Lung (tissue), 12 donors: Measurements from ENCODE around the gene OGFOD2. TPM values are rescaled to one million over a fixed set of nuclear protein-coding genes. Genes with fewer than 3 reads are reported as not detected.
A peak's percentile ranks its signal among the peaks of the same experiment; 100 is the strongest.

Experiments used
- ATAC-seq: fragments of 200-7000 bp; cut with Tn5 transposase; one replicate; pipeline ENCODE4 v1.9.1; 2020; ENCODE audit warnings: moderate number of reproducible peaks; ENCODE audit not compliant: insufficient read depth, low FRiP score
- DNase-seq, 3 donors: peaks; one replicate each; pipeline ENCODE4 v3.0.0-alpha.2; 2013 to 2017
- H3K27ac ChIP-seq, 2 donors: one replicate each; pipeline ENCODE4 v1.5.1; 2013; ENCODE audit warnings: mild to moderate bottlenecking in 2 of 2, moderate library complexity in 2 of 2, control low read depth in 1 of 2, inconsistent platforms in 1 of 2, low read depth in 1 of 2, low read length in 1 of 2
- H3K27me3 ChIP-seq, 3 donors: one replicate each; pipeline ENCODE4 v1.5.1; 2013; ENCODE audit warnings: low read length in 2 of 3; ENCODE audit not compliant: control insufficient read depth in 3 of 3, insufficient read depth in 3 of 3
- H3K36me3 ChIP-seq, 4 donors: one replicate each; pipeline ENCODE4 v1.5.1; 2013; ENCODE audit warnings: low read length in 4 of 4, mild to moderate bottlenecking in 1 of 4, moderate library complexity in 1 of 4; ENCODE audit not compliant: control insufficient read depth in 4 of 4, insufficient read depth in 4 of 4
- H3K4me1 ChIP-seq, 5 donors: one replicate each; pipeline ENCODE4 v1.5.1; 2013; ENCODE audit warnings: low read length in 5 of 5, mild to moderate bottlenecking in 2 of 5, moderate library complexity in 1 of 5; ENCODE audit not compliant: control insufficient read depth in 5 of 5, insufficient read depth in 5 of 5
- H3K4me3 ChIP-seq: one replicate; pipeline ENCODE4 v1.5.1; 2013; ENCODE audit warnings: mild to moderate bottlenecking, control low read depth, moderate library complexity
- H3K9ac ChIP-seq, 2 donors: one replicate each; pipeline ENCODE4 v1.5.1; 2013; ENCODE audit warnings: low read length in 2 of 2, control low read depth in 1 of 2; ENCODE audit not compliant: insufficient read depth in 1 of 2
- H3K9me3 ChIP-seq, 4 donors: one replicate each; pipeline ENCODE4 v1.5.1; 2013; ENCODE audit warnings: low read length in 3 of 4, mild to moderate bottlenecking in 1 of 4, moderate library complexity in 1 of 4; ENCODE audit not compliant: control insufficient read depth in 4 of 4, insufficient read depth in 3 of 4
- WGBS, 2 donors: extraction: QIAGEN DNeasy Blood & Tissue Kit; methylation state at CpG; one replicate each; pipeline ENCODE4 v1.1.7; 2013; 5-methylcytosine and 5-hydroxymethylcytosine counted together
- polyA plus RNA-seq, 2 donors: library from polyadenylated mRNA; stranded (reverse); fragments of 200-250 nt; gene quantifications; one replicate each; pipeline ENCODE4 v1.2.1, GENCODE V29; 2013
- total RNA-seq, 2 donors: library from RNA; depleted of rRNA in 1 of 2; stranded (reverse); fragments of >200 nt in 1 of 2; gene quantifications; one replicate each; pipeline ENCODE4 v1.2.1, GENCODE V29; 2014 to 2021
- TF ChIP-seq, protein P1 (sequence below): IDR thresholded peaks from 2 replicates; pipeline ENCODE4 v1.5.1; 2012; ENCODE audit warnings: mild to moderate bottlenecking; ENCODE audit errors: control extremely low read depth, extremely low read depth
- donor health status: control.
- donor health status: control.
- donor health status: Bipolar disorder and iron deficiency.
- donor health status: healthy.
- donor health status: DM: yes; HTN: yes; CAD: no.

The OGFOD2 gene
- total and polyA plus RNA-seq, 4 donors: 11.4 to 30.1 (median 18.5) TPM

GRCh38 chr12:122992386-122992785 lies 17.3 kb downstream of the OGFOD2 start:
- no peaks in the 10 kb centered on the region for H3K9me3 ChIP-seq
- no peak overlapping the region for H3K27ac ChIP-seq
- peaks cover 0 to 2% (median 0%) of the 10 kb centered on the region in 5 donors for H3K4me1 ChIP-seq
- ATAC-seq (no peak), DNase-seq (peak in 1 of 3 donors; percentile 13)
- 87 to 95% methylated on average over 19 of the region's 19 CpGs for WGBS, 2 donors
- H3K36me3 ChIP-seq: peaks cover 0 to 64% (median 0%) of the 10 kb centered on the region in 4 donors
- no peak overlapping the region for H3K9ac ChIP-seq
- H3K27me3 ChIP-seq: no peaks in the 10 kb centered on the region
- TF ChIP-seq, protein P1, sequence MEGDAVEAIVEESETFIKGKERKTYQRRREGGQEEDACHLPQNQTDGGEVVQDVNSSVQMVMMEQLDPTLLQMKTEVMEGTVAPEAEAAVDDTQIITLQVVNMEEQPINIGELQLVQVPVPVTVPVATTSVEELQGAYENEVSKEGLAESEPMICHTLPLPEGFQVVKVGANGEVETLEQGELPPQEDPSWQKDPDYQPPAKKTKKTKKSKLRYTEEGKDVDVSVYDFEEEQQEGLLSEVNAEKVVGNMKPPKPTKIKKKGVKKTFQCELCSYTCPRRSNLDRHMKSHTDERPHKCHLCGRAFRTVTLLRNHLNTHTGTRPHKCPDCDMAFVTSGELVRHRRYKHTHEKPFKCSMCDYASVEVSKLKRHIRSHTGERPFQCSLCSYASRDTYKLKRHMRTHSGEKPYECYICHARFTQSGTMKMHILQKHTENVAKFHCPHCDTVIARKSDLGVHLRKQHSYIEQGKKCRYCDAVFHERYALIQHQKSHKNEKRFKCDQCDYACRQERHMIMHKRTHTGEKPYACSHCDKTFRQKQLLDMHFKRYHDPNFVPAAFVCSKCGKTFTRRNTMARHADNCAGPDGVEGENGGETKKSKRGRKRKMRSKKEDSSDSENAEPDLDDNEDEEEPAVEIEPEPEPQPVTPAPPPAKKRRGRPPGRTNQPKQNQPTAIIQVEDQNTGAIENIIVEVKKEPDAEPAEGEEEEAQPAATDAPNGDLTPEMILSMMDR: no peak
- no peak overlapping the region for H3K4me3 ChIP-seq

GRCh38 chr12:122994140-122994675 lies 19.2 kb downstream of the OGFOD2 start:
- 97 to 100% methylated on average over 10 of the region's 10 CpGs for WGBS, 2 donors
- DNase-seq (no peak), ATAC-seq (no peak)
- no peak overlapping the region for H3K9ac ChIP-seq
- no peak overlapping the region for H3K4me3 ChIP-seq
- TF ChIP-seq, protein P1: no peak
- H3K27ac ChIP-seq: no peak overlapping the region
- peaks cover 0 to 2% (median 0%) of the 10 kb centered on the region in 5 donors for H3K4me1 ChIP-seq
- H3K27me3 ChIP-seq: no peaks in the 10 kb centered on the region
- peaks cover 0 to 56% (median 0%) of the 10 kb centered on the region in 4 donors for H3K36me3 ChIP-seq
- no peaks in the 10 kb centered on the region for H3K9me3 ChIP-seq

- Histone ChIP-seq H3K4me3 (no peak overlapping the region), H3K27ac (no peak overlapping the region), H3K9ac (no peak overlapping the region), H3K4me1 (peaks cover 0 to 2% (median 0%) of the 10 kb centered on the region in 5 donors), H3K9me3 (no peaks in the 10 kb centered on the region), H3K27me3 (no peaks in the 10 kb centered on the region), H3K36me3 (peaks cover 0 to 57% (median 2%) of the 10 kb centered on the region in 4 donors)
- no peak for DNase-seq
- no peak for ATAC-seq
- 92 to 94% methylated on average over 13 of the region's 13 CpGs for WGBS, 2 donors
- TF ChIP-seq, protein P1: no peak
These were observed 19.9 kb downstream of the OGFOD2 start for GRCh38 chr12:122994781-122995502.
